Measurements from ENCODE around the gene AQP2.

AQP2 gene

GRCh38 chr12:49941556-49942511 lies 8.7 kb upstream of the AQP2 start:
- Mint-ChIP-seq H3K36me3 (ENCODE audit: low read depth) (no peaks in the 10 kb centered on the region), H3K27ac (no peak overlapping the region), H3K4me3 (no peak overlapping the region), H3K9me3 (no peaks in the 10 kb centered on the region), H3K27me3 (ENCODE audit: low read depth, poor library complexity) (peaks cover 22% of the 10 kb centered on the region), H3K4me1 (peaks cover 41% of the 10 kb centered on the region)
- no peak for DNase-seq
- TF ChIP-seq CTCF (IDR thresholded peaks at IDR 0.05): no peak

GRCh38 chr12:49942512-49942893 lies 8.0 kb upstream of the AQP2 start:
- no peaks in the 10 kb centered on the region for H3K36me3 Mint-ChIP-seq (ENCODE audit: low read depth)
- no peak overlapping the region for H3K27ac Mint-ChIP-seq
- H3K4me1 Mint-ChIP-seq: peaks cover 41% of the 10 kb centered on the region
- H3K27me3 Mint-ChIP-seq (ENCODE audit: low read depth, poor library complexity): peaks cover 26% of the 10 kb centered on the region
- no peak for TF ChIP-seq CTCF (IDR thresholded peaks at IDR 0.05)
- no peaks in the 10 kb centered on the region for H3K9me3 Mint-ChIP-seq
- no peak overlapping the region for H3K4me3 Mint-ChIP-seq
- no peak for DNase-seq

- no peak for DNase-seq
- Mint-ChIP-seq H3K27ac (no peak overlapping the region), H3K9me3 (no peaks in the 10 kb centered on the region), H3K36me3 (ENCODE audit: low read depth) (no peaks in the 10 kb centered on the region), H3K27me3 (ENCODE audit: low read depth, poor library complexity) (peaks cover 31% of the 10 kb centered on the region), H3K4me1 (peaks cover 41% of the 10 kb centered on the region), H3K4me3 (no peak overlapping the region)
- no peak for TF ChIP-seq CTCF (IDR thresholded peaks at IDR 0.05)
These were observed 7.5 kb upstream of the AQP2 start for GRCh38 chr12:49942921-49943624.

GRCh38 chr12:49943625-49943960 lies 6.9 kb upstream of the AQP2 start:
- no peaks in the 10 kb centered on the region for H3K36me3 Mint-ChIP-seq (ENCODE audit: low read depth)
- no peak for DNase-seq
- no peak overlapping the region for H3K27ac Mint-ChIP-seq
- no peak for TF ChIP-seq CTCF (IDR thresholded peaks at IDR 0.05)
- no peak overlapping the region for H3K4me3 Mint-ChIP-seq
- H3K27me3 Mint-ChIP-seq (ENCODE audit: low read depth, poor library complexity): peaks cover 32% of the 10 kb centered on the region
- H3K4me1 Mint-ChIP-seq: peaks cover 41% of the 10 kb centered on the region
- no peaks in the 10 kb centered on the region for H3K9me3 Mint-ChIP-seq

- no peak overlapping the region for H3K4me3 Mint-ChIP-seq
- peaks cover 41% of the 10 kb centered on the region for H3K4me1 Mint-ChIP-seq
- no peak for TF ChIP-seq CTCF (IDR thresholded peaks at IDR 0.05)
- peaks cover 32% of the 10 kb centered on the region for H3K27me3 Mint-ChIP-seq (ENCODE audit: low read depth, poor library complexity)
- no peak for DNase-seq
- no peaks in the 10 kb centered on the region for H3K9me3 Mint-ChIP-seq
- H3K36me3 Mint-ChIP-seq (ENCODE audit: low read depth): no peaks in the 10 kb centered on the region
- H3K27ac Mint-ChIP-seq: no peak overlapping the region
These were observed 6.5 kb upstream of the AQP2 start for GRCh38 chr12:49944046-49944445.
